Stomach (tissue), 4 donors: Measurements from ENCODE around the gene MAGI2.

Source experiments
- CTCF ChIP-seq, 7 experiments: fragments of 450-650 bp in 4 of 7; fragments of 200-600 bp in 3 of 7; sonication (generic) in 3 of 7; IDR thresholded peaks; one replicate each; pipeline ENCODE4 v1.5.1; 2016 to 2019; ENCODE audit warnings: antibody characterized with exemption in 7 of 7, control low read depth in 2 of 7, mild to moderate bottlenecking in 1 of 7
- EP300 ChIP-seq: sonication (generic); formaldehyde crosslinking; IDR thresholded peaks from one replicate; pipeline ENCODE4 v1.6.1; 2017; ENCODE audit warnings: antibody characterized with exemption
- POLR2A ChIP-seq, 4 donors: fragments of 450-650 bp; IDR thresholded peaks; one replicate each; pipeline ENCODE4 v1.6.1; 2016; ENCODE audit warnings: antibody characterized with exemption in 4 of 4, control low read depth in 2 of 4, mild to moderate bottlenecking in 1 of 4, moderate library complexity in 1 of 4

DNA sequence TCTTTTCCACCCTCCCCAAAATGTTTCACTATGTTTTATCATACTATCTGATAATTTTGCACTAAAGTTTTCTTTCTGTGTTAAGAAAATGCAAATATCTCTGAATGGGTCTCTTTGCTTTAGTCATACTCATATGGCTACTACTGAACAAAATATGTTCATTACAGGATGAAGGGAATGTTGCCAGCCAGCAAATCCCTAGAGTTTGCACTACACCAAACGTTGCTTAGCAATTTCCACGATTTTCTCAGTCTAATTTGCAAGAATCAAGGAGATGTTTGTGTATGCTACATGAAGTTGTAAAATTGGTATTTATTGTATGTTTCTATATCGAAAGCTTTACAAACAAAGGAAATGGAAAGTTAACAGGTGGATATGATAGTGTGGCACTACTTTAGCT is 10.6 kb upstream of the MAGI2 start:
- TF ChIP-seq CTCF (IDR thresholded peaks at IDR 0.05) (no peak), EP300 (no peak), POLR2A (IDR thresholded peaks at IDR 0.05) (no peak)
